ENCODE data around the gene SPSB2.

Gene SPSB2

DNA sequence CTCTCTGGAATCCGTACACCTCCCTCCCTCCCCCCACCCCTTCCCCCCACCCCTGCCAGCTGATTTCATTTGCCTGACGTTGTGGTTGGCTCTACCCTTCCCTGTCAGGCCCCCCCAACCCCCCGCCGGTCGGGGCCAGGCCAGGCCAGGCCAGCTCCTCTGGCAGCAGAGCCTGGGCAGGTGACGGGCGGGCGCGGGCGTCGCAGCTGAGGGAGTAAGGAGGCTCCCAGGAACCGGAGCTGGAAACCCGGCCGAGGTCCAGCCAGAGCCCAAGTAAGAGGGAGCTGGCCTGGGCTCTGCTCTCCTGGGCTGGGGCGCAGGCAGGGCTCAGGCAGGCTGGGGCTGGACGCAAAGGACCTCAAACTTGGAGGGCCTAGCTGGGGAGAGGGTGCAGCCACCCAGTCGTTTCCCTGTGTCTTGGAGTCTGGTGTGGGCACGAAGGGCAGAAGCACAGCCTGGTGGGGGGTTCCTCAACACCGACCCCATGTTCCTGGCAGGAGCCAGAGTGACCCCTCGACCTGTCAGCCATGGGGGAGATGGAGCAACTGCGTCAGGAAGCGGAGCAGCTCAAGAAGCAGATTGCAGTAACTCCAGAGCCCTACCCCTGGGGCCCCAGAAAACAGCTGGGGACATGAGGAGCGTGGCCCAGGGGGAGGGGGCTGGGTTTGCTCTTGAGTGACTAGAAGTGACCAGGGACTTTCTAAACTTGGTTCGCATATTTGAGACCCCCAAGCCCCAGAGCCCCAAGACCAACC lies 32.2 kb downstream of the SPSB2 start, which contains the start of gene GNB3:
GNB3 (plus strand) TSS at position 165 of the 755 bp plus-strand sequence; CDS start at position 528, 363 bp downstream.
- TF ChIP-seq, protein P1, sequence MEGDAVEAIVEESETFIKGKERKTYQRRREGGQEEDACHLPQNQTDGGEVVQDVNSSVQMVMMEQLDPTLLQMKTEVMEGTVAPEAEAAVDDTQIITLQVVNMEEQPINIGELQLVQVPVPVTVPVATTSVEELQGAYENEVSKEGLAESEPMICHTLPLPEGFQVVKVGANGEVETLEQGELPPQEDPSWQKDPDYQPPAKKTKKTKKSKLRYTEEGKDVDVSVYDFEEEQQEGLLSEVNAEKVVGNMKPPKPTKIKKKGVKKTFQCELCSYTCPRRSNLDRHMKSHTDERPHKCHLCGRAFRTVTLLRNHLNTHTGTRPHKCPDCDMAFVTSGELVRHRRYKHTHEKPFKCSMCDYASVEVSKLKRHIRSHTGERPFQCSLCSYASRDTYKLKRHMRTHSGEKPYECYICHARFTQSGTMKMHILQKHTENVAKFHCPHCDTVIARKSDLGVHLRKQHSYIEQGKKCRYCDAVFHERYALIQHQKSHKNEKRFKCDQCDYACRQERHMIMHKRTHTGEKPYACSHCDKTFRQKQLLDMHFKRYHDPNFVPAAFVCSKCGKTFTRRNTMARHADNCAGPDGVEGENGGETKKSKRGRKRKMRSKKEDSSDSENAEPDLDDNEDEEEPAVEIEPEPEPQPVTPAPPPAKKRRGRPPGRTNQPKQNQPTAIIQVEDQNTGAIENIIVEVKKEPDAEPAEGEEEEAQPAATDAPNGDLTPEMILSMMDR (IDR thresholded peaks at IDR 0.05; ENCODE audit: extremely low read depth, missing control alignments): no peak
- no peak for DNase-seq (ENCODE audit: low spot score)

DNA sequence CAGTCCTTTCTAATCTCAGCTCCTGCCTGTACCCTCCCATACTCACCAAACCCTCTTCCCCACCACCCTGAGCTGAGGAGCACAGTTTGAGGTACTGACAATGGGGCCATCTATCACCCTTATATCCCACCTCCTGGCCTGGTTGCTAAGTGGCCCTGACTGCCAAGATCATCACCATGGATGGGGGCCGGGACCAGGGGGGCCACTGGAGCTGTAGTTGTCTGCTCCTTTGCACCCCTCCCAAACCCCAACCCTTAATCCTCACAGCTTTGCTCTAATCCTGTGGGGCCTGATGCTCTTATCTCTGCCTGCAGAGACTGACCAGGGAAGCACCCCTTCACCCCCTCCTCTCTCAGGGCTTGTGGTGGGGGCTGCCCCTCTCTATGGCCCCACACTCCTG lies 32.8 kb downstream of the SPSB2 start:
- DNase-seq (ENCODE audit: low spot score): no peak
- TF ChIP-seq, protein P1 (IDR thresholded peaks at IDR 0.05; ENCODE audit: extremely low read depth, missing control alignments): no peak

DNA sequence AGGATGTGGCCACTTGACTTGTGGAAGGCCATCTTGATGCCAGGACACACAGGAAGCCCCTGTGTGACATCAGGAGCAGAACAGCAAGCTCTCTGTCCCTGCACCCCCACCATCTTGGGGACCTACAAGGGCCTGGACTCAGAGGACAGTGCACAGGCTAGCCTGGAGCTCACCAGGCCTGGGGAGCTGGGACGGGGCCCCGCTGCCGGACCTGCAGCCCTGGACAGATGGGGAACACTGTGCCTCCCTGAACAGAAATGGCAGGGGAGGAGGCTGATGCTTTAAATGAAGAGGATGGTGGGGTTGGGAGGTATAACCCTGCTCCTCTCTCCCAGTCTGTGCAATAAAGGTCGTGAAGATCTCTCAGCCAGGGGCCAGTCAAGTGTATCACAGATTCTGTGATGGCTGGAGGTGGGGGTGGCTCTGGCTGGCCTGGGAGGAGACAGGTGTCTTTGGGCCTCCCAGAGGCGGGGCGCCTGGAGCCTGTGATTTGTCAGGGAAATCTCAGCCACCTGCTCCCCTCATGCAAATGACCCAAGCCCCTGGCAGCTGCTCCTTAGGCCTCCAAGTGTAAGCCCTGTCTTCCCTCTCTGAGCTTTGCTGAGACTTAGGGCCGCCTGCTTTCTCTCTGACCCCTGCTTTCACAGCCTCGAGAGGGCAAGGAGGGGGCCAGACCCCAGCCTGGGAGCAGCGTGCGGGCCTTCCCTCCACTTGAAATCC lies 33.5 kb downstream of the SPSB2 start:
- TF ChIP-seq, protein P1 (IDR thresholded peaks at IDR 0.05; ENCODE audit: extremely low read depth, missing control alignments): no peak
- DNase-seq (ENCODE audit: low spot score): peak; percentile 84

DNA sequence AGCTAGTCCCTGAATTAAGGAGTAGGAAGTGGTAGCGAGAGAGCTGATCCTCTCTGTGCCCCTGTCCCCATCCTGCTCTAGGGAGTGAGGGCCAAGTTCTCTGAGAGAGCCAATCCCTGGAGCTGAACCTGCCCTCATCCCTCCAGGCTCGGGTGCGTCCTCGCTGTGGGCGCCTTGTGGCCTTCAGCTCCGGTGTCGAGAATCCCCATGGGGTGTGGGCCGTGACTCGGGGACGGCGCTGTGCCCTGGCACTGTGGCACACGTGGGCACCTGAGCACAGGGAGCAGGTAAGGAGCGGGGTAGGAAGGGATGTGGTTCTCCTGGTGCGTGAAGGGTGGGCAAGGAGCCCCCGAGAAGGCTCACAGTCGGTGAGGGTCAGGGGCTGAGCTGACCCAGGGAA lies 34.2 kb downstream of the SPSB2 start:
- TF ChIP-seq, protein P1 (IDR thresholded peaks at IDR 0.05; ENCODE audit: extremely low read depth, missing control alignments): no peak
- no peak for DNase-seq (ENCODE audit: low spot score)

DNA sequence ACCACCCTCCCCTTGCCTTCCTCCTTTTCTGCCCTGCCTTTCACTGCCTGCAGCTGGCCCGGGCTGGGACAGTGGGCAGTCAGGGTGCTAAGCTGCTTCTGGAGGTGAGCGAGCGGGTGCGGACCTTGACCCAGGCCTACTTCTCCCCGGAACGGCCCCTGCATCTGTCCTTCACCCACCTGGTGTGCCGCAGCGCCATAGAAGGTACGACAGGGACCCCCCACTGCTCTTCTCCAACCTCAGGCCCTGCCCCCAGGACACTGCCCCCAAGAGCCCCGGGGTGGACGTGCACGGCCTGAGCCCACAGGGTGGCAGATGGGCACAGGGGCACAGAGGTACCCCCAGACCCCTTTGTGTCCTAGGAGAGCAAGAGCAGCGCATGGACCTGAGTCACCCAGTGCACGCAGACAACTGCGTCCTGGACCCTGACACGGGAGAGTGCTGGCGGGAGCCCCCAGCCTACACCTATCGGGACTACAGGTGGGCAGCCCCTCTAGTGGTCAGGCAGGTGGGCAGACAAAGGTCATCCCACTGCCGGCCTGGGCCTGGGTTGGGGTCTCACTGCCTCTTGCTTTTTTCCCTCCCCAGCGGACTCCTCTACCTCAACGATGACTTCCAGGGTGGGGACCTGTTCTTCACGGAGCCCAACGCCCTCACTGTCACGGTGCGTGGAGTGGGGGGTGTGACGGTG lies 35.6 kb downstream of the SPSB2 start:
- no peak for DNase-seq (ENCODE audit: low spot score)
- TF ChIP-seq, protein P1 (IDR thresholded peaks at IDR 0.05; ENCODE audit: extremely low read depth, missing control alignments): no peak

DNA sequence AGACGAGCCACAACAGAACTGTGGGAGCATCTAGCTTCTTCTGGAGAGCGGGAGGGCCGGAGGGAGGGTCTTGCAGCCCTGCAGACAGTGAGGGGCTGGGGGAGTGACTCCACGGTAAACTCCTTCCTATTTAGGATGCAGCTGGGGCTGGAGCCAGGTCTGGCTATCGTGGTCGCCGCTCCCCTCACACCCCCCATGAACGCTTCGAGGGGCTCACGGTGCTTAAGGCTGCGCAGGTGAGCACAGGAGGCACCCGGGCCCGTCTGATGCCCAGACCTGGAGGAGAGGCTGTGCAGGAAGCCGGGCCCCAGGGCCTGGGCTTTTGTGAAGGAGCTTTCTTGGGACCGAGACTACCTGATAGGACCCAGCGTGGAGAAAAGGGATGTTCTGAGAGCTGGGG lies 36.3 kb downstream of the SPSB2 start:
- TF ChIP-seq, protein P1 (IDR thresholded peaks at IDR 0.05; ENCODE audit: extremely low read depth, missing control alignments): no peak
- no peak for DNase-seq (ENCODE audit: low spot score)

DNA sequence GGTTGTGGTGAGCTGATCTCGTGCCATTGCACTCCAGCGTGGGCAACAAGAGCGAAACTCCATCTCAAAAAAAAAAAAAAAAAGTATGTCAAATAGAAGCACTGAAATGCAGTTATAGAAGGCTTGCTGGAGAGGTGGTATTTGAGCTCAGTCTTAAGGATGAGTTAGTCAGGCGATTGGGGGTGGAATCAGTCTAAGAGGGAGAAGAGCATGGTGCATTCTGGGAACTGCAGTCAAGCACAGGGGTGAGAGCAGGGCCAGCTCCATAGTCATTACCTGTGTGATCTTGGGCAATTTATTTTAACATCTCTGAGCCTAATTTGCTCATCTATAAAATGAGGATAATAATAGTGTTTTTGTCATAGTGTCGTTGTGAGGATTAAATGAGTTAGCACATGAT lies 38.2 kb downstream of the SPSB2 start:
- no peak for DNase-seq (ENCODE audit: low spot score)
- TF ChIP-seq, protein P1 (IDR thresholded peaks at IDR 0.05; ENCODE audit: extremely low read depth, missing control alignments): no peak
